GM12873 (cell line): ENCODE measurements around the gene TMEM18.

Experiments
- TF ChIP-seq, protein P1 (sequence below): IDR thresholded peaks from 2 replicates; pipeline ENCODE4 v1.5.1; 2012; ENCODE audit warnings: low read depth, mild to moderate bottlenecking, moderate library complexity, low read length, control low read depth; ENCODE audit not compliant: insufficient read depth; ENCODE audit errors: missing control alignments

TMEM18 gene

DNA sequence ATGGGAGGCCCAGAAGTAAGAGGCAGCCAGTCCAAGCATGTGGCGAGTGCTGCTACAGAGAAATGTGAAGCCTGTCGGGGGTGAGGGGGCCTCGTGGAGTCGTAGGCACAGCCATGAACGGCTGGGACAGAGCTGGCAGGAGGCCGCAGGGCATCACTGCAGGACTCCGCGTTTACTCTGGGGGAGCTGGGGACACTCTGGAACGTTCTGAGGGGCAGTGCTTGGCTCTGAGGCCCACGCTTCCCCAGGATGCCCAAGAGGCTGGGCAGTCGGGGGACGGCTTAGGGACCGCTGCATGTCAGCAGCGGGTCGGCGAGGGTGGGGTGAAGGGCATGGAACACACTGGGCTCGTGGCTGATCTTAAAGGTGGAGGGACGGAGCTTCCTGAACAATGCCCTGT, 6.6 kb downstream of the TMEM18 start:
- TF ChIP-seq, protein P1, sequence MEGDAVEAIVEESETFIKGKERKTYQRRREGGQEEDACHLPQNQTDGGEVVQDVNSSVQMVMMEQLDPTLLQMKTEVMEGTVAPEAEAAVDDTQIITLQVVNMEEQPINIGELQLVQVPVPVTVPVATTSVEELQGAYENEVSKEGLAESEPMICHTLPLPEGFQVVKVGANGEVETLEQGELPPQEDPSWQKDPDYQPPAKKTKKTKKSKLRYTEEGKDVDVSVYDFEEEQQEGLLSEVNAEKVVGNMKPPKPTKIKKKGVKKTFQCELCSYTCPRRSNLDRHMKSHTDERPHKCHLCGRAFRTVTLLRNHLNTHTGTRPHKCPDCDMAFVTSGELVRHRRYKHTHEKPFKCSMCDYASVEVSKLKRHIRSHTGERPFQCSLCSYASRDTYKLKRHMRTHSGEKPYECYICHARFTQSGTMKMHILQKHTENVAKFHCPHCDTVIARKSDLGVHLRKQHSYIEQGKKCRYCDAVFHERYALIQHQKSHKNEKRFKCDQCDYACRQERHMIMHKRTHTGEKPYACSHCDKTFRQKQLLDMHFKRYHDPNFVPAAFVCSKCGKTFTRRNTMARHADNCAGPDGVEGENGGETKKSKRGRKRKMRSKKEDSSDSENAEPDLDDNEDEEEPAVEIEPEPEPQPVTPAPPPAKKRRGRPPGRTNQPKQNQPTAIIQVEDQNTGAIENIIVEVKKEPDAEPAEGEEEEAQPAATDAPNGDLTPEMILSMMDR, result no peak

DNA sequence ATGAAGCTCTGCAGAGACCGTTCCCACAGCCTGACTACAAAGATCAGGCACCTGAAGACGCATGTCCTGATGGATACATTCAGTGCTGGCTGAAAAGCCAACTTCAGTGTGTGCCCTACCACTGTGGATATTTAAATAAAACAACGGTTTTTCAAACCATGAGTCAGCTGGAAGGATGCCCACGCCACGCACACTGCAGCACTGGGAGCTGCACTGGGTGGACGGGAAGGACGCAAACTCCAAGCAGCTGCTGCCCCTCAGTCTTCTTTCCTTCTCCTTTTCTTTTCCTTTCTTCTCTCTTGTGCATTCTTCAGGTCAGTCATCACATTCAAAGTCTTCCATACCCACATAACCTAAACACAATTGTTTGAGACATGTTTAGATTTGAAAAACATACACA, 7.9 kb downstream of the TMEM18 start:
- TF ChIP-seq, protein P1, result no peak

DNA sequence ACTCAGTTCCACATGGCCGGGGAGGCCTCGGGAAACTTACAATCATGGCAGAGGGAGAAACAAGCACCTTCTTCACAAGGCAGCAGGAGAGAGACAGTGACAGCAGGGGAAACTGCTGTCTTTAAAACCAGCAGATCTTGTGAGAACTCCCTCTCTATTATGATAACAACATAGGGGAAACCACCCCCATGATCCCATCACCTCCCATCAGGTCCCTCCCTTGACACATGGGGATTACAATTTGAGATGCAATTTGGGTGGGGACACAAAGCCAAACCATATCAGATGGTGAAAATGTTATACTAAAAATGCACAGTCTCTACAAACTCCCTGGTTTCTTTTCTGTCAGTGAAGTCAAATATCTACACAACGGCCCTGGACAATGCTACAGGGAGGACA, 9.2 kb downstream of the TMEM18 start:
- TF ChIP-seq, protein P1, result no peak

- TF ChIP-seq, protein P1, result peak; percentile 43
Observed at GRCh38 chr2:667332-667999, 9.7 kb downstream of the TMEM18 start.

GRCh38 chr2:666441-666840, 10.8 kb downstream of the TMEM18 start:
- TF ChIP-seq, protein P1, result no peak

- TF ChIP-seq, protein P1, result no peak
Observed at GRCh38 chr2:665340-666073, 11.7 kb downstream of the TMEM18 start.

GRCh38 chr2:664063-664462, 13.1 kb downstream of the TMEM18 start:
- TF ChIP-seq, protein P1, result no peak
